ENCODE results near the gene OR52N4. TPM values are rescaled to one million over a fixed set of nuclear protein-coding genes. Genes with fewer than 3 reads are reported as not detected.

The OR52N4 gene
- total RNA-seq = not detected in 2 replicates

GRCh38 chr11:5753943-5754342 lies at the start of gene OR52N4:
OR52N4 (plus strand) TSS chr11:5754243; CDS start chr11:5754741, 498 bp downstream.

GRCh38 chr11:5736396-5736795 lies 17.6 kb upstream of the OR52N4 start, which contains the start of gene OR56B1:
OR56B1 (plus strand) TSS chr11:5736448; CDS start chr11:5736517, 69 bp downstream.

DNA sequence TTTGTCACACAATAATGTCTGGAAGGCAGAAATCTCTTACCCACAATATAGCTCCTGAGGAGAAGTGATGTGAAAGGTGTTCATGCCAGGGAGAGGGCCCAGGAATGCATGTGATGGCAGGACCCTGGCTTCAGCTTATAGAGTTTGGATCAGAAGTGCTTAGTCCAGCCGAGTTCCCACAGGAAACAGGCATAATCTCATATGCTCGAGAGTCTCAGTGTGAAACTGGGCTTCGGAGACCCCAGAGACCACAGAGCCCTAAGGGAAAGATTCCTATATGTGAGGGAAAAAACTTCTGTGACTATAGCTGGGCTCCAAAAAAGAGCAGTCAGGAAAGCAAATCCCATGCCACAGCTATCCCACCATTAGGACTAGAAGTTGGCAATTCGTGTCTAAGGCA lies 29.2 kb downstream of the OR52N4 start, which contains the start of gene OR52N5:
Gene OR52N5, minus strand, starts transcription at position 101 of the 400 bp plus-strand sequence. CDS start 4,721 bp downstream, outside the sequence.

GRCh38 chr11:5791165-5791564 lies 37.1 kb downstream of the OR52N4 start, which contains the start of gene OR52N1:
OR52N1 (minus strand) TSS chr11:5791265; CDS start chr11:5788816, 2,449 bp downstream.

Other genes with a start within 250 kb of the OR52N4 start
- gene UBQLN3, start 244.3 kb upstream of the OR52N4 start, total RNA-seq = not detected in 2 replicates
- gene UBQLNL, start 237.5 kb upstream of the OR52N4 start, total RNA-seq = 0.36 TPM in 1 of 2 replicates, not detected in the other
- gene OR52H1, start 205.7 kb upstream of the OR52N4 start, total RNA-seq = not detected in 2 replicates
- gene OR52B6, start 173.4 kb upstream of the OR52N4 start, total RNA-seq = not detected in 2 replicates
- 0.32 and 0.72 TPM in 2 replicates for gene TRIM6, start 157.6 kb upstream of the OR52N4 start, total RNA-seq
- gene TRIM34, start 129.2 kb upstream of the OR52N4 start, total RNA-seq = 6.0 and 7.8 TPM in 2 replicates
- gene TRIM5, start 69.2 kb upstream of the OR52N4 start, total RNA-seq = 12.0 and 16.2 TPM in 2 replicates
- gene TRIM22, start 64.5 kb upstream of the OR52N4 start, total RNA-seq = 21.7 and 56.9 TPM in 2 replicates
- not detected in 2 replicates for gene OR56B1, start 17.8 kb upstream of the OR52N4 start, total RNA-seq
- gene OR52N5, start 29.1 kb downstream of the OR52N4 start, total RNA-seq = not detected in 2 replicates
- not detected in 2 replicates for gene OR52N1, start 37.0 kb downstream of the OR52N4 start, total RNA-seq
- gene OR52N2, start 54.7 kb downstream of the OR52N4 start, total RNA-seq = not detected in 2 replicates
- not detected in 2 replicates for gene OR52E6, start 87.7 kb downstream of the OR52N4 start, total RNA-seq
- gene OR52E8, start 103.4 kb downstream of the OR52N4 start, total RNA-seq = not detected in 2 replicates
- gene OR52E4, start 126.4 kb downstream of the OR52N4 start, total RNA-seq = not detected in 2 replicates
- gene OR52E5, start 139.0 kb downstream of the OR52N4 start, total RNA-seq = not detected in 2 replicates
- gene OR56A3, start 188.0 kb downstream of the OR52N4 start, total RNA-seq = not detected in 2 replicates
- not detected in 2 replicates for gene OR56A5, start 214.3 kb downstream of the OR52N4 start, total RNA-seq
- gene OR52L1, start 232.7 kb downstream of the OR52N4 start, total RNA-seq = not detected in 2 replicates